ENCODE results near the gene SLC22A13.

GRCh38 chr3:38276917-38277630 is 11.5 kb downstream of the SLC22A13 start:
- TF ChIP-seq CTCF (IDR thresholded peaks at IDR 0.05 in 2 of 3, conservative IDR thresholded peaks at IDR 0.05 in 1 of 3; ENCODE audit: insufficient read depth in 2 of 3, low read depth in 1 of 3, low read length in 3 of 3) (no peak), REST (IDR thresholded peaks at IDR 0.05; ENCODE audit: borderline replicate concordance) (no peak), REST (CRISPR knock-in tag; IDR thresholded peaks at IDR 0.05; ENCODE audit: low read depth) (no peak)

All from K562 (cell line).